ENCODE results near the gene ILKAP.

Gene ILKAP

DNA sequence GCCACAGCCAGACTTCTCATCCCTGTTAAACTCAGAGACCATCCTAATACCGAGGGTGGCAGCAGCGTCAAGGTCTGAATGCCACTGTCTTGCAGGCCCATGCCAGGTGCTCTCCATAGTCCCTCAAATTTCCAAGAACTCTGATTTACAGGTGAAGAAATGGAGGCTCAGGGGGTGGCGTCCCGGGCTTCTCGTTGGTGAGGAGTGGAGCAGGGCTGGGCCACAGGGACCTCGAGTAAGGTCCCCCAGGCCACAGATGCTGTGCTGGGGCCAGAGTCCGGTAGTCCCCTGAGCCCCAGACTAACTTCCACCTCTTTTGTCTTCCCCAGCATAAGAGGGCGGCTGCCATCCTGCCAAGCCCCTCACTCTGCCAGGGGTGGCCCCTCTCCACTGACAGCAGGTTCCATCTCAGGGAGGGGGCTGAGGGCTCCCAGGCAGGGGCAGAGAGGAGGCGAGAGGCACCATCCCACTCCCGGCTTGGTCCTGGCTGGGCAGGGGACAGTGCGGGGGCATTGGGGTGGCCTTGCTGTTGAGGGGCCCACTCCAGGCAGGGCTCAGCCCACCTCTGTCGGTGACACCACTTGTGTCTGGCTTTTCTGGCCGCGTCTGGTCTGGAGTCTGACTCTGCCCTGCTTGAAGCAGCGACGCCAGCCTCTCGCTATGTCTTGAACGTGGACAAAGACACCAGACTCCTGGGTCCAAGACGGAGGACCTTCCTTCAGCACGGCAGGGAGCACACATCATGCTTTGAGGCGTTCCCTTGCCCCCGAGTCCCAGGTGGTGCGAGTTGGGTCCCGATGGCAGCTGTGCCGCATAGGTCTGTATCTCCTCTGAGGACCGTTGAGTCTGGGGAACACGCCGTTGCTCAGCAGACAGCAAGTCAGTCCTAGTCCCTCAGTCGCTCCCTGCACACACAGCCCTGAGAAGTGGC, 80.9 kb downstream of the ILKAP start:
- Histone ChIP-seq H3K4me3 (replicated peaks; ENCODE audit: insufficient read depth, low read length) (no peak overlapping the region), H3K27ac (replicated peaks) (no peak overlapping the region), H3K27me3 (ENCODE audit: insufficient read depth, poor library complexity, severe bottlenecking) (no peaks in the 10 kb centered on the region)
- no peak for TF ChIP-seq SPI1 (IDR thresholded peaks at IDR 0.05; ENCODE audit: borderline replicate concordance, low read depth)
- TF ChIP-seq POLR2AphosphoS5 (IDR thresholded peaks at IDR 0.05; ENCODE audit: low read depth), result no peak
- no peak for TF ChIP-seq GABPA (IDR thresholded peaks at IDR 0.05; ENCODE audit: low read depth)
- TF ChIP-seq, protein P1, sequence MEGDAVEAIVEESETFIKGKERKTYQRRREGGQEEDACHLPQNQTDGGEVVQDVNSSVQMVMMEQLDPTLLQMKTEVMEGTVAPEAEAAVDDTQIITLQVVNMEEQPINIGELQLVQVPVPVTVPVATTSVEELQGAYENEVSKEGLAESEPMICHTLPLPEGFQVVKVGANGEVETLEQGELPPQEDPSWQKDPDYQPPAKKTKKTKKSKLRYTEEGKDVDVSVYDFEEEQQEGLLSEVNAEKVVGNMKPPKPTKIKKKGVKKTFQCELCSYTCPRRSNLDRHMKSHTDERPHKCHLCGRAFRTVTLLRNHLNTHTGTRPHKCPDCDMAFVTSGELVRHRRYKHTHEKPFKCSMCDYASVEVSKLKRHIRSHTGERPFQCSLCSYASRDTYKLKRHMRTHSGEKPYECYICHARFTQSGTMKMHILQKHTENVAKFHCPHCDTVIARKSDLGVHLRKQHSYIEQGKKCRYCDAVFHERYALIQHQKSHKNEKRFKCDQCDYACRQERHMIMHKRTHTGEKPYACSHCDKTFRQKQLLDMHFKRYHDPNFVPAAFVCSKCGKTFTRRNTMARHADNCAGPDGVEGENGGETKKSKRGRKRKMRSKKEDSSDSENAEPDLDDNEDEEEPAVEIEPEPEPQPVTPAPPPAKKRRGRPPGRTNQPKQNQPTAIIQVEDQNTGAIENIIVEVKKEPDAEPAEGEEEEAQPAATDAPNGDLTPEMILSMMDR (IDR thresholded peaks at IDR 0.05; ENCODE audit: insufficient read depth, low read length), result no peak
- TF ChIP-seq, protein P2, sequence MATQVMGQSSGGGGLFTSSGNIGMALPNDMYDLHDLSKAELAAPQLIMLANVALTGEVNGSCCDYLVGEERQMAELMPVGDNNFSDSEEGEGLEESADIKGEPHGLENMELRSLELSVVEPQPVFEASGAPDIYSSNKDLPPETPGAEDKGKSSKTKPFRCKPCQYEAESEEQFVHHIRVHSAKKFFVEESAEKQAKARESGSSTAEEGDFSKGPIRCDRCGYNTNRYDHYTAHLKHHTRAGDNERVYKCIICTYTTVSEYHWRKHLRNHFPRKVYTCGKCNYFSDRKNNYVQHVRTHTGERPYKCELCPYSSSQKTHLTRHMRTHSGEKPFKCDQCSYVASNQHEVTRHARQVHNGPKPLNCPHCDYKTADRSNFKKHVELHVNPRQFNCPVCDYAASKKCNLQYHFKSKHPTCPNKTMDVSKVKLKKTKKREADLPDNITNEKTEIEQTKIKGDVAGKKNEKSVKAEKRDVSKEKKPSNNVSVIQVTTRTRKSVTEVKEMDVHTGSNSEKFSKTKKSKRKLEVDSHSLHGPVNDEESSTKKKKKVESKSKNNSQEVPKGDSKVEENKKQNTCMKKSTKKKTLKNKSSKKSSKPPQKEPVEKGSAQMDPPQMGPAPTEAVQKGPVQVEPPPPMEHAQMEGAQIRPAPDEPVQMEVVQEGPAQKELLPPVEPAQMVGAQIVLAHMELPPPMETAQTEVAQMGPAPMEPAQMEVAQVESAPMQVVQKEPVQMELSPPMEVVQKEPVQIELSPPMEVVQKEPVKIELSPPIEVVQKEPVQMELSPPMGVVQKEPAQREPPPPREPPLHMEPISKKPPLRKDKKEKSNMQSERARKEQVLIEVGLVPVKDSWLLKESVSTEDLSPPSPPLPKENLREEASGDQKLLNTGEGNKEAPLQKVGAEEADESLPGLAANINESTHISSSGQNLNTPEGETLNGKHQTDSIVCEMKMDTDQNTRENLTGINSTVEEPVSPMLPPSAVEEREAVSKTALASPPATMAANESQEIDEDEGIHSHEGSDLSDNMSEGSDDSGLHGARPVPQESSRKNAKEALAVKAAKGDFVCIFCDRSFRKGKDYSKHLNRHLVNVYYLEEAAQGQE (IDR thresholded peaks at IDR 0.05; ENCODE audit: insufficient replicate concordance, low read depth), result no peak
- no peak for DNase-seq (ENCODE audit: low read depth in 1 of 2, low spot score in 1 of 2)

DNA sequence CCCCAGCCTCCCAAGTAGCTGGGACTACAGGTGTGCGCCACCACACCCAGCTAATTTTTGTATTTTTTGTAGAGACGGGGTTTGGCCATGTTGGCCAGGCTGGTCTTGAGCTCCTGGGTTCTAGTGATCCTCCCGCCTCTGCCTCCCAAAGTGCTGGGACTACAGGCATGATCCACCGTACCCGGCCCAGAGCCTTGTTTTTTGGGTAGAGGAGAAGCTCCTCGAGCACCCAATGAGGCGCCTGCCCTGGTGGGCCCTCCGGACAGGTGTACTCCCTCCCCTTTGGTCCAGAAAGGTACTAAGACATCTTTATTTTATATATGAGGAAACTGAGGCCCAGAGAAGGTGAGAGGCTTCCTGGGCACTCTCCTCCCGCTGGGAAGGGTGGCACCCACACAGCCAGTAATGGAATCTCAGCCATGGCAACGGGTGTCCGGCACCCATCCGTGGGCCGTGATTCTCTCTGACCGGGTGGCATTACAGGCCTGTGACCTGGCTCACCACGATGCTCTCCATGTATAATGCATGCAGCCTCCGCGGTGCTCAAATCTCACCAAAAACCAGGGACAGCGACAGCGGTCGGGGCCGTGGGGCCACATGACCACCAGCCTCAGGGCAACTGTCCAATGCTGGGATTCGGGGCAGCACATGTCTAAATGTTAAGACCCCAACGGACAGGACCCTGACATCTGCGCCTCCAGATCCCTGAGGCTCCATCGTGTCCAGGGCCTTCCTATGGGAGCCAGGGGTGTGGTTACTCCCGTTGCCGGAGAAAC, 81.8 kb downstream of the ILKAP start:
- no peak overlapping the region for H3K27ac ChIP-seq (replicated peaks)
- H3K4me3 ChIP-seq (replicated peaks; ENCODE audit: insufficient read depth, low read length), result no peak overlapping the region
- DNase-seq (ENCODE audit: low read depth in 1 of 2, low spot score in 1 of 2), result no peak
- TF ChIP-seq SPI1 (IDR thresholded peaks at IDR 0.05; ENCODE audit: borderline replicate concordance, low read depth) (no peak), POLR2AphosphoS5 (IDR thresholded peaks at IDR 0.05; ENCODE audit: low read depth) (no peak), GABPA (IDR thresholded peaks at IDR 0.05; ENCODE audit: low read depth) (no peak)
- TF ChIP-seq, protein P1 (IDR thresholded peaks at IDR 0.05; ENCODE audit: insufficient read depth, low read length), result no peak
- H3K27me3 ChIP-seq (ENCODE audit: insufficient read depth, poor library complexity, severe bottlenecking), result no peaks in the 10 kb centered on the region

GRCh38 chr2:238120463-238121298, 82.8 kb downstream of the ILKAP start:
- no peak overlapping the region for H3K4me3 ChIP-seq (replicated peaks; ENCODE audit: insufficient read depth, low read length)
- TF ChIP-seq SPI1 (IDR thresholded peaks at IDR 0.05; ENCODE audit: borderline replicate concordance, low read depth), result no peak
- TF ChIP-seq, protein P2 (IDR thresholded peaks at IDR 0.05; ENCODE audit: insufficient replicate concordance, low read depth), result no peak
- no peak for TF ChIP-seq POLR2AphosphoS5 (IDR thresholded peaks at IDR 0.05; ENCODE audit: low read depth)
- TF ChIP-seq GABPA (IDR thresholded peaks at IDR 0.05; ENCODE audit: low read depth), result no peak
- TF ChIP-seq, protein P1 (IDR thresholded peaks at IDR 0.05; ENCODE audit: insufficient read depth, low read length), result no peak
- H3K27me3 ChIP-seq (ENCODE audit: insufficient read depth, poor library complexity, severe bottlenecking), result no peaks in the 10 kb centered on the region
- no peak for DNase-seq (ENCODE audit: low read depth in 1 of 2, low spot score in 1 of 2)
- no peak overlapping the region for H3K27ac ChIP-seq (replicated peaks)
